Measurements from ENCODE around the gene PRR14L.
"Not testable (repeated sequence)": the region's sequence is repeated elsewhere in the genome, so short reads cannot be mapped to it uniquely, and the experiment has no call there.

PRR14L gene

DNA sequence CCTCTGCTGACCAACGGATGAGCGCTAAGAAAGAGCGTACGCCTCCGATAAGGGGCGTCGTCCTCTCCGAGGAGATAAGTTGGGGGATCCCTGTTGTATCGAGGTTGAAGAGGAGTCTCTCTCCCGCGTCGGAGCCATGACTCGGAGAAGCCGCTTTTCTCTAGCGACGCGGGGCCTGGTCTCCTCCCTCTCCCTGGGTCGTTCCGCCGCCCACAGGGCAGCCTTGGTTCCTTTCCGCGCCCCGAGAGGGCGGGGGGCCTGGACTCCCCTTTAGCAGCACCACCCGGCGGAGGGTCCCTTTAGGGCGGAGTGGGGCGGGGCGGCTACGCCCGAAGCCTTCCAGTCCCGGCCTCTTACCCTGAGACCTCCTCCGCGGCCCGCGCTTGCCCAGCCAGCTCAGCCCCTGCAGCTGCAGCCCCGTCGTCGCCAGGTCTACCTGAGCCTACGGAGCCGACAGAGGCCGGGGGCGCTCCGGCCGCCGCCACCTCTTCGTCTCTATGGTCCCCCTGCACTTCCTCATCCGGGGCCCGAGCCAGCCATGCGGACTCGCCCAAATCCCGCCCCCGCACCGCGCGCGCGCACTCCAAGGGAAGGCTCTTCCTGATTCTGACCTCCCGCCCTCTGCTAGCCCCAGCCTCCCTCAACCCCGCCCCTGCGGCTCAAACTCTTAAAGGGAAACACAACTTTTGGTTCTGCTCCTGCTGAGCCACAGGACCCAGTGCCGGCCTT lies at the start of gene PRR14L:
PRR14L (minus strand) TSS at position 497 of the 729 bp plus-strand sequence. CDS start 11,272 bp downstream, outside the sequence.
- peak; percentile 99 for DNase-seq

DNA sequence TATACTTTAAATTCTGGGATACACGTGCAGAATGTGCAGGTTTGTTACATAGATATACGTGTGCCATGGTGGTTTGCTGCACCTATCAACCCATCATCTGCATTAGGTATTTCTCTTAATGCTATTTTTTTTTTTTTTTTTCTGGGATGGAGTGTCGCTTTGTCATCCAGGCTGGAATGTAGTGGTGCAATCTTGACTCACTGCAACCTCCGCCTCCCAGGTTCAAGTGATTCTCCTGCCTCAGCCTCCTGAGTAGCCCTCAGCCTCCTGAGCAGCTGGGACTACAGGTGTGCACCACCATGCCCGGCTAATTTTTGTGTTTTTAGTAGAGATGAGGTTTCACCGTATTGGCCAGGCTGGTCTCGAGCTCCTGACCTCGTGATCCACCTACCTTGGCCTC lies 49.4 kb upstream of the PRR14L start:
- not testable (repeated sequence) for DNase-seq

DNA sequence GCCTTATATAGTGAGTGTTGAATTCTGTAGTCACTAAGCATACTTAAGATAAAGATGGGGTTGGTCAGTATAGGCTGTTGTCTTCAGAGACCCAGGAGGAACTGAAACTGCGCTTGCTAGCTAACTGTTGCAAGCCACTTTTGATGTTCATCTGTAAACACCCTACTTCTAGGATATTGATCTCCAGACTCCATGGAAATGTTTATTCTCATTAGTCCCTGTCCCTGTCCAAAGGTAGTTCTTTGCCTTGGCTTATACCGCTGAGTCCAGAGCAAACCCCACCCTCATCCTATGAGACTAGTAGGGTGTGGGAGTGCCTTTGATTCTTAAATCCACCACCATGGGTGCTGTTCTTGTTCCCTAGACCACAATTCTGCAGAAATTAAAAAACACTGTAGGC lies 40.3 kb upstream of the PRR14L start:
- DNase-seq = no peak

DNA sequence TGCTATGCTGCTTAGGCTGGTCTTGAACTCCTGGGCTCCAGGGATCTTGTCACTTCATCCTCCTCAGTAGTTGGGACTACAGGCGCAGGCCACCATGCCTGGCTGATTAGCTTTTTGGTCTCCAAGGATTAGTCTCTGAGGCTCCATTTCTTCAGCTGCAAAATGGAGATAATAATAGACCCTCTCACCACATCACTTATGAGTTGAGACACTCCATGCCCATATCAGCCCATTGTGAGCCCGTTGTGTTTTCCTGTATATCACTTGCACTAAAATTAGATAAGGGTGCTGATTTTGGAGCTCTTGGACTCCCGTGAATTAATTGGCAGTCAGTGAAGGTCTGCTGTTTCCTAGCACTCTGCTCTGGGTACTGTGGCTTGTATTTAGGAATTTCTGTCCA lies 39.9 kb upstream of the PRR14L start:
- DNase-seq = no peak

DNA sequence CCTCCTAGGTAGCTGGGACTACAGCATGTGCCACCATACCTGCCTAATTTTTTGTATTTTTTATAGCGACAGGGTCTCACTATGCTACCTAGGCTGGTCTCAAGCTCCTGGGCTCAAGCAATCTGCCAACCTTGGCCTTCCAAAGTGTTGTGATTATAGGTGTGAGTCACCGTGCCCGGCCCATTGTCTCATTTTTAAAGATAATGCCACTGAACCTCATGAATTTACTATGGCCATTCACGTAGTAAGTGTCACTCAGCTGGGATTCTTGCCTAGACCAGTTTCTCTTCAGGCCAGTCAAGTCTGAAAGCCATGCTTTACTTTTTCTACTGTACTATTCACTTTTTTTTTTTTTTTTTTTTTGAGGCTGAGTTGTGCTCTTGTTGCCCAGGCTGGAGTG lies 26.3 kb upstream of the PRR14L start:
- no peak for DNase-seq

DNA sequence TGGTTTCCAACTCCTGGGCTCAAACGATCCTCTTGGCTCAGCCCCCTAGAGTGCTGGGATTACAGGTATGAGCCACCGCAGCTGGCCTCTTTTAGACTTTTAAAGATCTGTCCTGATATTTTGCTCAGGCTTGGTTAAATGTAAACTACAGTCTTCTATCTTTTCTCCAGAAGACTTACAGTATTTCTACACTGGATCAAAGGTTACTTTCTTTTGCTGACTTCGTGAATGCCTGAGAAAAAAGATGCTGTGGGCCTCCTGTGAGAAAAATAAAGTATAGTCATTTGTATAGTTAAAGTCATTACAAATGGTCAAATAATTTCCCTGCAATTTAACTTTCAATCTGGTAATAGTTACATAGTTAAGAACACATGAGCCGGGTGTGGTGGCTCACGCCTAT lies 23.5 kb upstream of the PRR14L start:
- DNase-seq = no peak

DNA sequence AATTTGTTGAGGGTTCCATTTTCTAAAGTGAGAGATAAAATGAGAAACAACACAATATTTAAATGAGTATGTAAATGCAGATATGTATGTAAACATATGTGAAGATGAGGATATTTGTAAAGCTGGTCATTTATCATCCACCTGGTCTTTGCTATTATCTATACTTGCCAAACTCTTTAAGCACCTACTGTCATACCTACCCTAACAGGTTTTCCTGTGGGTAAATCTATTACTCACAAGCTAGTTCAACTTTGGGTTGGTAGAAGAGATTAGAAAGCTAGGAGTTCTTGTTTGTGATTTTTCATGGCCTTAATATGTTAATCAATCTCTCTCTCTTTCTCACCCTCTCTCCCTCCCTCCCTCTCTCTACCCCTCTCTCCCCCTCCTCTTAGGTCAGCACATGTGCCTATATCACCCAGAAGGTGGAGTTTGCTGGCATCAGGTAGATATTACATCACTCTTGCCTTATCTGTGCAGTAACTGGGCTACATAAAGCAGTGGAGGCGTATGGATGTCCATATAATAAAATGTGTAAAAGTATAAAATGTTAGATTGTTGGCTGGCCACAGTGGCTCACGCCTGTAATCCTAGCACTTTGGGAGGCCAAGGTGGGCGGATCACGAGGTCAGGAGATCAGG lies 18.6 kb upstream of the PRR14L start:
- no peak for DNase-seq

DNA sequence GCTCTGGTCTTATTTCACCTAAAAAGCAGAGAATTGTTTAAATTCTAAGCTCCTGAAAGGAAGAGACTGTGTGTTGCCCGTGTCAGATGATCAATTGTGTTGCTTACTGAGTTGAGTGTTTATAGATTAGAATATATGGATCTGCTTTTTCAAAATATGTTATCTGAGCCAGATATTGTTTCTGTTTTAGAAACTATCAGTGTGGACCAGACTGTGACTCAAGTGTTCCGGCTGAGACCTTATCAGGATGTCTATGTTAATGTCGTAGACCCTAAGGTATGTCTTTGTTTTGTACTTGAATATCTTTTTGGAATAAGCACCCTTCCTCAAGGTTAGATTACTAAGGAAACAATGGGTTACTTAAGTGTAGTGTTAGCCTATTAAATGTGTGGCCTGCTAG lies 14.9 kb upstream of the PRR14L start:
- no peak for DNase-seq

DNA sequence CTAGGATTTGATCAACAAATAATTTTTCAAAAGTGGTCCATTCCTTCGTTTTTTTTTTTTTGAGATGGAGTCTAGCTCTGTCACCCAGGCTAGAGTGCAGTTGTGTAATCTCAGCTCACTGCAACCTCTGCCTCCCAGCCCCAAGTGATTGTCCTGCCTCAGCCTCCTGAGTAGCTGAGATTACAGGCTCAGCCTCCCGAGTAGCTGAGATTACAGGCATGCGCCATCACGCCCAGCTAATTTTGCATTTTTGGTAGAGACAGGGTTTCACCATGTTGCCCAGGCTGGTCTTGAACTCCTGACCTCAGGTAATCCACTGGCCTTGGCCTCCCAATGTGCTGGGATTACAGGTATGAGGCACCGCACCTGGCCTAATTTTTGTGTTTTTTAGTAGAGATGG lies 8.9 kb upstream of the PRR14L start:
- DNase-seq = not testable (repeated sequence)

DNA sequence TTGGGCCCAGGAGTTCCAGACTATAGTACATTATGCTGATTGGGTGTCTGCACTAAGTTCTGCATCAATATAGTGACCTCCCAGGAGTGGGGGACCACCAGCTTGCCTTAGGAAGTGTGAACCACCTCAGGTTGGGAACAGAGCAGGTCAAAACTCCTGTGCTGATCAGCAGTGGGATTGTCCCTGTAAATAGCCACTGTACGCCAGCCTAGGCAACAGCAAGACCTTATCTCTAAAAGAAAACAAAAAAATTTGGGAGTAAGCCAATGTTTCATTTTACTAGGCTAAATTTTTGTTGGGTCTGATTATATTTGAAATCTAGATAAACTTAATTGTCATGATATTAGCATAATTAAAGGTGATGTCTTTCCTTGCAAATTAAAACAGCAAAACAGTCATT lies 7.3 kb upstream of the PRR14L start:
- no peak for DNase-seq

DNA sequence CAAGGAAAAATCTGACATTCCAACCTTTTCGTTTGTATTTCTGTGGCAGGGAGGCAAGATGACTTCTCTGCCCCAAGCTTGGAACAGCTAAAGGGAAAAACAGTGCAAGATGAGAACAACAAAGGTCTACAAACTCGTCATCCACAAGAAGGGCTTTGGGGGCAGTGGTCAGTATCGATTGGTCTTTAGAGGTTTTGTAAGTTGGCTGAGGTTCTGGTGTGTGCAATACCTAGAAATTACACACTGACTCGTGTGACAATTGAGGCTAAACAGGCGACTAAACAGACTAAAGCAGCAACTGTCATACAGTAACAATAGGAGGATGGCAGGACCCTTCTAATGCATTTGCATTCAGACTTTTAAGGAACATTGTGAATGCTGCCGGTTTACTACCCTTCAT lies 4.9 kb upstream of the PRR14L start:
- no peak for DNase-seq

DNA sequence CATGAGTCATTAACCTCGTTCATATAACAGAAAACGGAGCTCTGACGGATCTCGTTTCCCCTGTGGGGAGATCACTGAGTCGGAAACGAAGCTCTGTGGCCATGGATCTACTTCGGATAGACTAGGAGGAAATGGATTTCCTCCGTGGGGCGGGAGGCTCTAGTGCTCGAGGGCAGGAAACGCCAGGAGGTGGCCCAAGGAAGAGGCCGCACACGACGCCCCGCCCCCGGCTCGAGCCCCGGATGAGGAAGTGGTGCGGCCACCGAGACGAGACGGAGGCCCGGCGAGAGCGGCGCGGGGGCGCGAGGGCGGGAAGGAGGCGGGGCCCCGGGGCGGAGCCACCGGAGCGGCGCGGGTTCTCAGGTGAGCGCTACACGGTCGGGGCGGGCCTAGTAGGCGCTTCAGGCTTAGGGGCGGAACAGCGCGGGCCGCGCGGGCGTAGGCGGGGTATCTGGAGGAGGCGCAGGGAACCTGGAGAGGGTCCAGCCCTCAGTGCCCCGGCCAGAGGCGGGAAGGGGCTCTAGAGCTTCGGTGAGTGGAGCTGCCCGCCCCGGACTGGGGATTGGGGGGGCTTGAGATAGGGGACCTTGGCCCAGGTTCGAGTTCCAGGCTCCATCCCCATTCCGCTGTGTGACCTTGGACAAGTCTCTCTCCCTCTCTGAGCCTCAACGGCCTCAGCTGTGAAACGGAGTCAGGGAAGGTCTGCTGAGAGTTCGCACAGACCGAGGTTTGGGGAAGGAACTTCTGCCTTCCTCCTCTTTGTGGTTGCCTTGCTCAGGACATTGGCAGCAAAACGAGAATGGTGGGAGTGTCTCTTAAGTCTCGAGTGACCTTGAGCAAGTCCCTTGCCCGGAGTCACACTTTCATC lies 3.9 kb upstream of the PRR14L start, which contains the start of gene DEPDC5:
DEPDC5 (plus strand) TSS at position 386 of the 868 bp plus-strand sequence. CDS start 903 bp downstream, outside the sequence.
- peak; percentile 92 to 93 for DNase-seq

DNA sequence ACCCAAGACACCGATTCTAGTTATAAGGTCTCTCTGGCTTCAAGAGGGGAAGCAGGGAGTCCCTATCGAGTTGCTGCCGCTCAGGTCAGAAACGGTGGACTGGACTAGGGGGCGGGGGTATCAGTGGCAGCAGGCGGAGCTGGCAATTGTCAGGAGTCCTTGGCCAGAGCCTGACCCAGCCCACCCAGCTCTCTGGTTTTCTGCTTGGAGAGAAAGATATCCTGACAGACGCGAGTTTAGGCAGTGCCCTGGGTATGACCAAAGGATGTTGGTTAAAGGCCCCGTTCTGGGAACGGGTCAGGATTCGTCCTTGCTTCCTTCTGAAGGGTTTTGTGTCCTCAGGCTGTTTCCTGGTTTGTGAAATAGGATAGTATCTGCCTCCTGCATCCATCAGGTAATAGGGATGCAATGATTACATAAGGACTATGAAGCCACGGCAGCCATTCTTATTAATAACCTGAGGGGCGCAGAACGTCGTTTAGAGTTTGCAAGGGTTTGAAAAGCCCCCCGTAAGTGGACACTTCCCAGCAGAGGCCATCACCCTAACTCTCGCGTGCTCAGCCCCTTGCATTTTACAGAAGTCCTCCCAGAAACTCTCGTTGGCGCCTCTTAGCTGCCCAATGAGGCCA lies 3.2 kb upstream of the PRR14L start:
- no peak for DNase-seq

DNA sequence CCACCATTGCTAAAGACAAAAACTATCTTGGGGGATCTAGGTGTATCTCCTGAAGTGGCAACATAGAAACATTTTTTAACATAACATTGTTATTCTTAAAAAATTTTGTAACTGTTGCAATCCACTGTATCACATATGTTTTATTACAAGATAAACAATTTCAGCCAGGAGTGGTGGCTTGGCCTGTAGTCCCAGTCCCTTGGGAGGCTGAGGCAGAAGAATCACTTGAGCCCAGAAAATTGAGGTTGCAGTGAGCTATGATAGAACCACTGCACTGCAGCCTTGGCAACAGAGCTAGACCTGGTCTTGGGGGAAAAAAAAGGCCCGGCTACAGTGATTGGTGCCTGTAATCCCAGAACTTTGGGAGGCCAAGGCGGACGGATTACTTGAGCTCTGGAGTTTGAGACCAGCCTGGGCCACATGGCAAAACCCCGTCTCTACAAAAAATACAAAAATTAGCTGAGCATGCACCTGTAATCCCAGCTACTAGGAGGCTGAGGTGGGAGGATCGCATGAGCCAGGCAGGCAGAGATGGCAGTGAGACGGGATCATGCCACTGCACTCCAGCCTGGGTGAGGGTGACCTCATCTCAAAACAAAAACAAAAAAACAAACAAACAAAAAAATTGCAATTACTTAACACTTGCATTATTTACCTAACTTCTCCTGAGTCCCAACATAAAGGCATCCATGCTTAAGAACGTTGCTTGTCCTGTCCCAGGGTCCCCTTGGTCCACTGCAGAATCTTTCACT lies 2.3 kb upstream of the PRR14L start:
- DNase-seq = no peak

DNA sequence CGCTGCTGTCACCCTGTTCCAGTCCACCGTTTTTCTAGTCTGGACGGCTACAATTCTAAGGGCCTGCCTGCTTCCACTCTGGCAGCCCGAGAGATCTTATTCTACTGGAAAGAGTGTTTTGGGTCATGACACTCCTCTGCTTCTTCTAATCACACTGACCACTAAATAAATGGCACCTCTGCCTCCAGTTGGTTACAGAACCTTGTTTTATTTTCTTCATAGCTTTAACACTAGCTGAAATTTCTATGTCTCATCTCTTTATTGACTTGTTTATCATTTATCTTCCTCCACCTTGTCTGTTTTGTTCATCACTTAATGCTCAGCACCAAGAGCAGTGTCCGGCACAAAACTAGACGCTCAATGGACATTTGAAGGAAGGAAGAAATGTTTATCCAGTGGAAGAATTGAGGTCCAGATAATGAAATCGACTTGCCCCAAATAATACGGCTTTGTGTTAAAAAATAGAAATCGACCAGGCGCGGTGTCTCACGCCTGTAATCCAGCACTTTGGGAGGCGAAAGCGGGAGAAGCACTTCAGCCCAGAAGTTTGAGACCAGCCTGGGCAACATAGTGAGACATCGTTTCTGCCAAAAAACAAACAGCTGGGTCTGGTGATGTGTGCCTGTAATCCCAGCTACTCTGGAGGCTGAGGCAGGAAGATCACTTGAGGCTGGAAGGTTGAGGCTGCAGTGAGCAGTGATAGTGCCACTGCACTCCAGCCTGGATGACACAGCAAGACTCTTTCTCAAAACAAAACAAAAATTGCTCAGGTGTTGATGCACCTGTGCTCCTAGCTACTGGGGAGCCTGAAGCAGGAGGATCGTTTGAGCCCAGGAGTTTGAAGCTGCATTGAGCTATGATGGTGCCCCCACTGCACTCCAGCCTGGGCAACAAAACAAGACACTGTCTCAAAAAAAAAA lies 693 bp upstream of the PRR14L start:
- no peak for DNase-seq

DNA sequence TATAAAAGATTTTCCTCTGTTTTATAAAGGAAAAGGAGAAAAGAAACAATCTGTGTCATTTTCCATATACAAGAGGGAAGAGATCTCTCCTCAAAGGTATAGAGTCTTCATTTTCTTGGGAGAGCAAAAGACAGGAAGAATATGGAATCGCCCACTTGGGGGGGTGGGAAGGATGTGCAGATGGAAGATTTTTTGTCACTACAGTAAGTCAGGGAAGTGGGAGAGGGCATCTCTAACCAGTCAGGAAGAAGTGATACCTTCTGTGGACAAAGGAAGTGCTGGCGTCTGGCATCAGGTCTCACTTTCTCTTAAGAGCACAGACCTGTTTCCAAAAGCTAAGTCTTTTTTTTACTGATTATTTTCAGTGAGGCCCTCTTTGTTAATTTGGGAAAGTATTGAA lies 1.4 kb downstream of the PRR14L start:
- no peak for DNase-seq

DNA sequence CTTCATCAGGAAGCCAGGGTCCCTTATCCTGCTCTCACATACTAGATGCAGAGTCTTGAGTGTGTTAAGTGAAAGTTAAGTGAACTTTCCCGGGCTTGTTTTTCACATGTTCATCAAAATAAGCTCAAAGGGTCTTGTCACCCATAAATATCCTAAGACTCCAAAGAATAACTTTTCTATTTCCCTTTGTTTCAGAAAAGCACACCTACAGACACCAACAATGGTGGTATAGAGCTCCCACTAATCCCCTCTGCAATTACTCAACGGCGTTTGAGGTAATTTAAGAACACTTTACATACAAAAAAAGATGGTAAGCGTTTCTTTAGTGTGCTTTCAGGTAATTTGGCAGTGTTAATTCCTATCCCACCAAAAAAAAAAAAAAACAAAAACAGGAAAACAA lies 2.5 kb downstream of the PRR14L start:
- DNase-seq = no peak

DNA sequence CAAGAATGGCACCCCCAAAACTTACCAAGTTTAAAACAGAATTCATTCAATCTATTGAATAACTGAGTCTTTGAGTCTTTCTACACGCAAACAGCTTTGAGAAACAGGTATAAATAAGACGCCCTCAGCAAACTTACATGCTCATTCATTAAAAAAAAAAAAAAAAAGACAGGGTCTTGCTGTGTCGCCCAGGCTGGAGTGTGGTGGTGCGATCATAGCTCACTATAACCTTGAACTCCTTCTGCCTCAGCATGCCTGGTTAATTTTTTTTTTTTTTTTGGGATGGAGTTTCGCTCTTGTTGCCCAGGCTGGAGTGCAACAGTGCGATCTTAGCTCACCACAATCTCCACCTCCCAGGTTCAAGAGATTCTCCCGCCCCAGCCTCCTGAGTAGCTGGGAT lies 6.1 kb downstream of the PRR14L start:
- DNase-seq = no peak

DNA sequence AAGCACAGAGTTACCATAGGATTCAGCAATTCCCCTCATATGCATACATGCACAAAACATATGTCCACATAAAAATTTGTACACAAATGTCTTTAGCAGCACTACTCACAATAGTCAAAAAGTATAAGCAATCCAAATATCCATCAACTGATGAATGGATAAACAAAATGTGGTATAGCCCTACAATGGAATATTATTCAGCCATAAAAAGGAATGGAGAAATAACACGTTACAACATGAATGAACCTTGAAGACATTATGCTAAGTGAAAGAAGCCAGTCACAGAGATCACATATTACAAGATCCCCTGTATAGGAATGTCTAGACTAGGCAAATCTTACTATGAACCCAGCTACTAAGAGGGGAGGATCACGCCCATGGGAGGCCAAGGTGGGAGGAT lies 7.2 kb downstream of the PRR14L start:
- no peak for DNase-seq

DNA sequence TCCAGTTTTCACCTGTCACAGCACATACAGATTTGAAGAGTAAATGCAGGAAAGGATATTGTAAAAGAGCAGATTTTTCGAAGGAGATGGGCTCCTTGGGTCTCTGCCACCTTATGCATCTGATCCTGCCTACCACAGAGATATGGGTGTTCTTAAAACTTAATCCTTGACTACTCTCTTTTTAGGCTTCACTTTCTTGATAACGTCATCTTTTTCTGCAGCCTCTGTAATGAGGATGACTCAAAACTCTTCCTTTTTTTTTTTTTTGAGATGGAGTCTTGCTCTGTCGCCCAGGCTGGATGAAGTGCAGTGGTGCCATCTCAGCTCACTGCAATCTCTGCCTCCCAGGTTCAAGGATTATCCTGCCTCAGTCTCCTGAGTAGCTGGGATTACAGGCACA lies 7.8 kb downstream of the PRR14L start:
- no peak for DNase-seq

DNA sequence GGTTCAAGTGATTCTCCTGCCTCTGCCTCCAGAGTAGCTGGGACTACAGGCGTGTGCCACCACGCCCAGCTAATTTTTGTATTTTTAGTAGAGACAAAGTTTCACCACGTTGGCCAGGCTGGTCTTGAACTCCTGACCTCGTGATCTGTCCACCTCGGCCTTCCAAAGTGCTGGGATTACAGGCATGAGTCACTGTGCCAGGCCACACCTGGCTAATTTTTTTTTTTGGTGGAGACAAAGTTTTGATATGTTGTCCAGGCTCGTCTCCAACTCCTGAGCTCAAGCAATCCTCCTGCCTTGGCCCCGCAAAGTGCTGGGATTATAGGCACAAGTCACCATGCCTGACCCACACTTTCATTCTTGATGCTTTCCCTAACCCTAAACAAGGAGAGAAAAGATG lies 9.6 kb downstream of the PRR14L start:
- DNase-seq = not testable (repeated sequence)
